Subcutaneous abdominal adipose tissue (tissue), 5 donors: ENCODE results near the gene INPP5A.

Experiments
- H3K27ac ChIP-seq: one replicate; pipeline ENCODE4 v1.7.0; 2013; ENCODE audit warnings: low read depth, mild to moderate bottlenecking, inconsistent platforms, low read length, moderate library complexity
- H3K27me3 ChIP-seq, 5 donors: one replicate each; pipeline ENCODE4 v1.7.0; 2013; ENCODE audit warnings: low read length in 5 of 5, inconsistent platforms in 1 of 5; ENCODE audit not compliant: control insufficient read depth in 5 of 5, insufficient read depth in 4 of 5
- H3K36me3 ChIP-seq, 5 donors: one replicate each; pipeline ENCODE4 v1.7.0; 2013; ENCODE audit warnings: low read length in 5 of 5; ENCODE audit not compliant: control insufficient read depth in 5 of 5, insufficient read depth in 5 of 5
- H3K4me1 ChIP-seq, 5 donors: one replicate each; pipeline ENCODE4 v1.7.0; 2013; ENCODE audit warnings: low read length in 5 of 5, mild to moderate bottlenecking in 3 of 5, moderate library complexity in 1 of 5; ENCODE audit not compliant: control insufficient read depth in 5 of 5, insufficient read depth in 5 of 5
- H3K4me3 ChIP-seq, 5 donors: one replicate each; pipeline ENCODE4 v1.7.0; 2013; ENCODE audit warnings: low read length in 5 of 5, low read depth in 1 of 5
- H3K9ac ChIP-seq, 5 donors: one replicate each; pipeline ENCODE4 v1.7.0; 2013; ENCODE audit warnings: low read length in 5 of 5, mild to moderate bottlenecking in 4 of 5, moderate library complexity in 3 of 5
- H3K9me3 ChIP-seq, 5 donors: one replicate each; pipeline ENCODE4 v1.7.0; 2013; ENCODE audit warnings: low read length in 5 of 5; ENCODE audit not compliant: control insufficient read depth in 5 of 5
- donor health status: healthy.
- donor health status: healthy.
- donor health status: healthy.
- donor health status: healthy.
- donor health status: healthy.

Gene INPP5A

DNA sequence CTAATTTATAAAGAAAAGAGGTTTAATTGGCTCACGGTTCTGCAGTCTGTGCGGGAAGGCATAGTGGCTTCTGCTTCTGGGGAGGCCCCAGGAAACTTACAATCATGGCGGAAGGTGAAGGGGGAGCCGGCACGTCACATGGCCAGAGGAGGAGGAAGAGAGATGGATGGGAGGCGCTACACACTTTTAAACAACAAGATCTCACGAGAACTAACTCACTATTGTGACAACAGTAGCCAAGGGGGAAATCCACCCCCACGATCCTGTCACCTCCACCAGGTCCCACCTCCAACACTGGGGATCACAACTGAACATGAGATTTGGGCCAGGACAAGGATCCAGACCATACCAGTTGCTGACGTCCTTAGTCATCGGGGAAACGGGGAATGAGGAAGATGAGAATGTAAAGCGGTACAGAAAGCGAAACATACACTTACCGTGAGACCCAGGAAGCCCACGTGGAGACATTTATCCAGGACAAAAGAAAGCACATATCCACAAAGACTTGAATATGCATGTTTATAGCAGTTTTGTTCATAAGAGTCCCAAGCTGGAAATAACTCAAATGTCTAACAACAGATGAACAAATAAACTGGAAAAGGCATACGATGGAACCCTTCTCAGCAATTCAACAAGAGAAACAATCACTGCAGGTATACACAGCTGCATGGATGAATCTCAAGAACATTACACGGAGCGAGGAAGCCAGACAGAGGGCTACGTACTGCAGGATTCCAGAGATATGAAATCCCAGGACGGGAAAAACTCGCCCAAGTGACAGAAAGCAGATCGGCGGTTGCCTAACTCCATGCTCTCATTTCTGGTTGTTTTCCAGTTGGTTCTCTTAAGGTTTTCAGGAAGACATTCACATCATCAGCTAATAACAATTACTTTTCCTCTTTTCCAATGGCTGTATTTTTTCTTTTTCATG is 26.2 kb upstream of the INPP5A start:
- H3K4me1 ChIP-seq, result peaks cover 6 to 47% (median 20%) of the 10 kb centered on the region in 5 donors

GRCh38 chr10:132512052-132512442 is 25.5 kb upstream of the INPP5A start:
- Histone ChIP-seq H3K4me1 (peaks cover 8 to 48% (median 21%) of the 10 kb centered on the region in 5 donors), H3K9me3 (no peaks in the 10 kb centered on the region), H3K9ac (no peak overlapping the region), H3K27me3 (no peaks in the 10 kb centered on the region), H3K36me3 (no peaks in the 10 kb centered on the region), H3K4me3 (no peak overlapping the region), H3K27ac (no peak overlapping the region)

More for the DNA sequence above, 26.2 kb upstream of the INPP5A start:
- no peak overlapping the region for H3K27ac ChIP-seq
- no peaks in the 10 kb centered on the region for H3K9me3 ChIP-seq
- H3K27me3 ChIP-seq, result no peaks in the 10 kb centered on the region
- H3K4me3 ChIP-seq, result no peak overlapping the region
- no peak overlapping the region for H3K9ac ChIP-seq
- no peaks in the 10 kb centered on the region for H3K36me3 ChIP-seq

DNA sequence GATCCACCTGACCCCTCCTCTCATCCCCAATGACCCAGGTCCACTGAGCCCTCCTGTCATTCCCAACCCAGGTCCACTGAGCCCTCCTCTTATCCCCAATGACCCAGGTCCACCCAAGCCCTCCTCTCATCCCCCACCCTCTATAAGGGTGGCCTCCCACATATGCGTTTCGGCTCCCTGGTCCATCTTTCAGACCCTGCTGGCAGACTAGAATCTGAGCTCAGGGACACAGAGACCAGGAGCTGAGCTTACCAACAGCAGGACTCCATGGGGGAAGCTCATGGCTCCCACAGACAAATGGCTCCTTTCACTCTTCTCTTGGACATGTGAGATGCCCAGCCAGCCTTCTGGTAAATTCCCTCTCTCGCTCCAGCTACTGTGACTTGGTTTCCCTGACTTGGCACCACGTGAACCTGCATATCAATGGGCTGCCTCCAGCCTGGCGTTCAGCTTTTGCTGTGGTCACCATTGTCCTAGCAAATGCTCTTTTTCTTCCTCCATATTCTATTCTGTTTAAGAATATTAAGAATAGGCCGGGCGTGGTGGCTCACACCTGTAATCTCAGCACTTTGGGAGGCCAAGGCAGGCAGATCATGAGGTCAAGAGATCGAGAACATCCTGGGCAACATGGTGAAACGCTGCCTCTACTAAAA is 24.8 kb upstream of the INPP5A start:
- Histone ChIP-seq H3K9ac (no peak overlapping the region), H3K9me3 (no peaks in the 10 kb centered on the region), H3K27me3 (peaks cover 0 to 3% (median 0%) of the 10 kb centered on the region in 5 donors), H3K27ac (no peak overlapping the region), H3K4me1 (peaks cover 10 to 48% (median 26%) of the 10 kb centered on the region in 5 donors), H3K36me3 (no peaks in the 10 kb centered on the region), H3K4me3 (no peak overlapping the region)

DNA sequence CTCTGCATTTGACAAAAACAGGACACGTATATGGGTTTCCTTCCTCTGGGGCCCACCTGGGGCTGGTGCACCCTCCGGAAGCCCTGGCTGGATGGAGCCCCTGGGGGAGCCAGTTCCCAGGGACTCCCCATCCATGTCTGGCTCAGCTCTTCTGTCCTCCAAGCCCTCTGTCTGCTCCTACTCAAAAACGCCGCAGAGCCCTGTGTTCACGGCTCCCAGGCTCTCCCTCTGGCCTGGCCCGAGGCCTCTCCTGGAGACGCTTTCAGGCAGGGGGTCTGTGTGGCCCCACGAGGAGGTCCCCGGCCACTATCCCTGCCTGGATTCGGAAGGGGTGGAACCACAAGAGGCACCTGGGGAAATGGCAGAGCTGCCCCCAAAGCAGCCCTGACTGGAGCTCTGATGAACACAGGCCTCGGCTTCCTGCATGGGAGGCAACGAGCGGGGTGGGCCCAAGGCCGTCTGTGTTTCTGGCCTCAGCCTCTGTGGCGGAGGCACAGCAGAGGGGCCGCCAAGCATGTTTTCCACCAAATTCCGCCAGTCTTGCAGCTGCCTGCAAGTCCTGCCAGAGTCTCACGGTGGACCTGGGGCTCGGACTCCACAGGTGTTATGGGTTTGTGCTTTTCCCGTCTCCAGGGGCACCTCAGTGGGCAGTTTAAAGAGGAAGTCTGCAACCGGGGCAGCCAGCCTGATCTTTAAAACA is 22.6 kb upstream of the INPP5A start:
- Histone ChIP-seq H3K4me3 (no peak overlapping the region), H3K9me3 (no peaks in the 10 kb centered on the region), H3K27ac (no peak overlapping the region), H3K9ac (no peak overlapping the region), H3K27me3 (peaks cover 0 to 5% (median 3%) of the 10 kb centered on the region in 5 donors), H3K4me1 (peaks cover 17 to 58% (median 47%) of the 10 kb centered on the region in 5 donors), H3K36me3 (no peaks in the 10 kb centered on the region)

GRCh38 chr10:132515811-132516726 is 21.5 kb upstream of the INPP5A start:
- peak overlapping the region in 2 of 5 donors; percentile 13 to 39 for H3K4me3 ChIP-seq
- no peak overlapping the region for H3K9ac ChIP-seq
- H3K4me1 ChIP-seq, result peaks cover 20 to 69% (median 58%) of the 10 kb centered on the region in 5 donors
- H3K27ac ChIP-seq, result peak overlapping the region; percentile 57
- H3K27me3 ChIP-seq, result peaks cover 0 to 7% (median 3%) of the 10 kb centered on the region in 5 donors
- H3K36me3 ChIP-seq, result no peaks in the 10 kb centered on the region
- H3K9me3 ChIP-seq, result no peaks in the 10 kb centered on the region

GRCh38 chr10:132516771-132517725 is 20.5 kb upstream of the INPP5A start:
- H3K4me3 ChIP-seq, result peak overlapping the region in 2 of 5 donors; percentile 13 to 39
- H3K27me3 ChIP-seq, result peaks cover 0 to 8% (median 3%) of the 10 kb centered on the region in 5 donors
- H3K9ac ChIP-seq, result no peak overlapping the region
- peaks cover 18 to 71% (median 60%) of the 10 kb centered on the region in 5 donors for H3K4me1 ChIP-seq
- H3K9me3 ChIP-seq, result no peaks in the 10 kb centered on the region
- H3K27ac ChIP-seq, result peak overlapping the region; percentile 57
- H3K36me3 ChIP-seq, result no peaks in the 10 kb centered on the region

DNA sequence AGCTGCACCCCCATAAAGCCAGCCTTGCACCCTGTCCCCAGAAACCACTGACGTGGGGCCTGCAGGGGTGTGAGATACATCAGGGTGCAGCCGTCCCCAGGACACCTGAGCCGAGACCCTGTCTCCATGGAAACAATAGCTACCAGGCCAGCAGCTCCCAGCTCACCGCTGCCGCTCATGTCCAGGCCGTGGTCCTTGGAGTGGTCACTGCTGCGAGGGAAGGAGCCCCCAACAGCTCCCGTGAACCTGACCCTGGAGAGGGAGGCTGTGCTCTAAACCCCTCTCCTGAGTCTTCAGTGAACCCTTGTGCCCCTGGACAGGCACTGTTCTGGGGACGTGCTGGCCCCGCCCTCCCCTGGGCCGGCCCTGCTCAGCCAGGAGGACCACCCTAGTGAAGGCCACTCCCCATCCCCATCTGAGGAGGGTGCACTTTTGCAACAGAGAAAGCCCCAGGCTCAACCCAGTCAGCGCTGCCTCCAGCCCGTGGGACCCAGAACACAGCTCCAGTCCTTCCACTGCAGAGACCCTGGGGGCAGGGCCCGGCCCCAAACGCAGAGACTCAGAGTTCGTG is 19.6 kb upstream of the INPP5A start:
- Histone ChIP-seq H3K4me1 (peaks cover 18 to 71% (median 60%) of the 10 kb centered on the region in 5 donors), H3K36me3 (no peaks in the 10 kb centered on the region), H3K27me3 (peaks cover 0 to 8% (median 5%) of the 10 kb centered on the region in 5 donors), H3K9me3 (no peaks in the 10 kb centered on the region), H3K27ac (peak overlapping the region; percentile 57), H3K9ac (peak overlapping the region in 1 of 5 donors; percentile 35), H3K4me3 (peak overlapping the region in 3 of 5 donors; percentile 9 to 39 (median 11))

- H3K36me3 ChIP-seq, result no peaks in the 10 kb centered on the region
- H3K4me3 ChIP-seq, result peak overlapping the region in 3 of 5 donors; percentile 17 to 36 (median 22)
- no peaks in the 10 kb centered on the region for H3K9me3 ChIP-seq
- peaks cover 18 to 71% (median 60%) of the 10 kb centered on the region in 5 donors for H3K4me1 ChIP-seq
- peaks cover 0 to 11% (median 5%) of the 10 kb centered on the region in 5 donors for H3K27me3 ChIP-seq
- peak overlapping the region; percentile 57 for H3K27ac ChIP-seq
- H3K9ac ChIP-seq, result no peak overlapping the region
Observed at GRCh38 chr10:132518572-132519381, 18.8 kb upstream of the INPP5A start.
